H1 (cell line): Measurements from ENCODE around the gene TMEM176B. TPM values are rescaled to one million over a fixed set of nuclear protein-coding genes. Genes with fewer than 3 reads are reported as not detected.
"Not testable (repeated sequence)": the region's sequence is repeated elsewhere in the genome, so short reads cannot be mapped to it uniquely, and the experiment has no call there.

Experiments used
- CTCF ChIA-PET: fragments of 300-600 bp; sonication (Branson Sonifier 250); formaldehyde crosslinking; loops from one replicate; lab custom pipeline; 2021; ENCODE audit not compliant: partially characterized antibody; lab: Charles Lee
- POLR2A ChIA-PET: fragments of 300-600 bp; sonication (Branson Sonifier 250); formaldehyde crosslinking; loops from one replicate; lab custom pipeline; 2021; ENCODE audit warnings: inconsistent platforms; ENCODE audit not compliant: partially characterized antibody; lab: Charles Lee
- DNase-seq, 2 experiments: peaks; one replicate each; pipeline versions ENCODE4 v3.0.0 to v3.0.0-alpha.2; 2010 to 2022; ENCODE audit warnings: low spot score in 2 of 2, low read depth in 1 of 2, mixed read lengths in 1 of 2
- FAIRE-seq: peaks from 2 replicates; lab custom pipeline; 2011; peaks lifted over from hg19 to GRCh38; lab: Jason Lieb, UNC
- H2AFZ ChIP-seq: 2 replicates; pipeline ENCODE4 v1.8.1; 2012; ENCODE audit warnings: low read length, inconsistent platforms
- H2AK5ac ChIP-seq: 2 replicates; pipeline ENCODE4 v1.6.1; 2013; ENCODE audit warnings: low read depth, low read length
- H2BK120ac ChIP-seq: replicated peaks from 2 replicates; pipeline ENCODE3; 2013; ENCODE audit warnings: low read depth, low read length, inconsistent platforms
- H2BK12ac ChIP-seq: 2 replicates; pipeline ENCODE4 v1.6.1; 2013; ENCODE audit warnings: low read depth, low read length
- H2BK15ac ChIP-seq: 2 replicates; pipeline ENCODE4 v1.6.1; 2013; ENCODE audit warnings: low read length
- H2BK20ac ChIP-seq: 2 replicates; pipeline ENCODE4 v1.6.1; 2013; ENCODE audit warnings: low read length
- H2BK5ac ChIP-seq: 2 replicates; pipeline ENCODE4 v1.6.1; 2013; ENCODE audit warnings: low read depth, low read length
- H3K14ac ChIP-seq: 2 replicates; pipeline ENCODE4 v1.6.1; 2013; ENCODE audit warnings: inconsistent platforms; ENCODE audit not compliant: insufficient read length
- H3K18ac ChIP-seq: 2 replicates; pipeline ENCODE4 v1.6.1; 2013; ENCODE audit warnings: low read length; ENCODE audit errors: extremely low read depth
- H3K23ac ChIP-seq: 2 replicates; pipeline ENCODE4 v1.6.1; 2013; ENCODE audit warnings: inconsistent platforms; ENCODE audit not compliant: insufficient read length
- H3K23me2 ChIP-seq: 2 replicates; pipeline ENCODE4 v1.6.1; 2013; ENCODE audit warnings: low read depth, low read length
- H3K27ac ChIP-seq: 2 replicates; pipeline ENCODE4 v1.6.1; 2011; ENCODE audit warnings: low read depth, low read length, inconsistent platforms
- H3K27me3 ChIP-seq, 4 experiments: replicated peaks in 1 of 4; 1 replicate in 1 of 4; 2 replicates in 3 of 4; pipeline versions ENCODE4 v1.6.1 to v1.8.1; 2011 to 2013; ENCODE audit warnings: low read length in 3 of 4, mild to moderate bottlenecking in 3 of 4, inconsistent platforms in 2 of 4, mixed read lengths in 2 of 4, moderate library complexity in 1 of 4; ENCODE audit not compliant: control insufficient read depth in 3 of 4, insufficient read depth in 3 of 4; ENCODE audit errors: extremely low read depth in 1 of 4
- H3K36me3 ChIP-seq, 4 experiments: 2 replicates each; pipeline versions ENCODE4 v1.6.1 to v1.8.1; 2011 to 2013; ENCODE audit warnings: mild to moderate bottlenecking in 4 of 4, low read length in 3 of 4, moderate library complexity in 2 of 4, control low read depth in 1 of 4, inconsistent platforms in 1 of 4; ENCODE audit not compliant: insufficient read depth in 4 of 4, control insufficient read depth in 2 of 4
- H3K4ac ChIP-seq: replicated peaks from 2 replicates; pipeline ENCODE3; 2013; ENCODE audit warnings: low read length, low read depth, mixed read lengths, inconsistent platforms; ENCODE audit not compliant: insufficient read length
- H3K4me1 ChIP-seq, 4 experiments: replicated peaks in 1 of 4; 1 replicate in 1 of 4; 2 replicates in 3 of 4; pipeline versions ENCODE4 v1.6.1 to v1.8.1; 2011 to 2013; ENCODE audit warnings: low read length in 3 of 4, inconsistent platforms in 2 of 4, mixed read lengths in 1 of 4; ENCODE audit not compliant: insufficient read depth in 4 of 4, control insufficient read depth in 3 of 4
- H3K4me2 ChIP-seq, 2 experiments: 2 replicates each; pipeline versions ENCODE4 v1.6.1 to v1.8.1; 2011 to 2013; ENCODE audit warnings: low read depth in 2 of 2, low read length in 2 of 2, control low read depth in 1 of 2, inconsistent platforms in 1 of 2, mild to moderate bottlenecking in 1 of 2; ENCODE audit not compliant: insufficient read depth in 1 of 2
- H3K4me3 ChIP-seq, 4 experiments: fragments of 200-600, 300-600 bp in 1 of 4; sonication (generic), shearing (Covaris generic), sonication (Bioruptor Twin) in 1 of 4; 2 replicates each; pipeline versions ENCODE4 v1.5.1 to v1.8.1; 2011 to 2016; ENCODE audit warnings: low read length in 4 of 4, low read depth in 3 of 4, control low read depth in 2 of 4, inconsistent platforms in 2 of 4, mild to moderate bottlenecking in 2 of 4, mixed read lengths in 1 of 4, moderate library complexity in 1 of 4; ENCODE audit not compliant: insufficient read depth in 2 of 4; ENCODE audit errors: extremely low read depth in 1 of 4
- H3K56ac ChIP-seq: replicated peaks from 2 replicates; pipeline ENCODE3; 2013; ENCODE audit warnings: low read depth, mild to moderate bottlenecking, mixed read lengths, low read length, inconsistent platforms; ENCODE audit not compliant: insufficient read length
- H3K79me1 ChIP-seq: 2 replicates; pipeline ENCODE4 v1.6.1; 2013; ENCODE audit warnings: low read depth, low read length, control low read depth
- H3K79me2 ChIP-seq, 2 experiments: 2 replicates each; pipeline versions ENCODE4 v1.6.1 to v1.8.1; 2012 to 2013; ENCODE audit warnings: low read length in 2 of 2, mild to moderate bottlenecking in 2 of 2, inconsistent platforms in 1 of 2; ENCODE audit not compliant: insufficient read depth in 2 of 2, control insufficient read depth in 1 of 2
- H3K9ac ChIP-seq, 4 experiments: replicated peaks in 1 of 4; 1 replicate in 1 of 4; 2 replicates in 3 of 4; pipeline versions ENCODE4 v1.6.1 to v1.8.1; 2011 to 2013; ENCODE audit warnings: low read depth in 3 of 4, low read length in 3 of 4, control low read depth in 2 of 4, mild to moderate bottlenecking in 2 of 4, moderate library complexity in 2 of 4, inconsistent platforms in 1 of 4; ENCODE audit errors: extremely low read depth in 1 of 4
- H3K9me3 ChIP-seq, 2 experiments: 2 replicates each; pipeline versions ENCODE4 v1.6.1 to v1.8.1; 2012 to 2013; ENCODE audit warnings: mild to moderate bottlenecking in 2 of 2, moderate library complexity in 2 of 2, control low read depth in 1 of 2, inconsistent platforms in 1 of 2, low read depth in 1 of 2, low read length in 1 of 2, mixed read lengths in 1 of 2; ENCODE audit not compliant: insufficient read depth in 2 of 2
- H4K20me1 ChIP-seq, 2 experiments: replicated peaks in 1 of 2; 2 replicates each; pipeline versions ENCODE3 to v1.8.1; 2011 to 2013; ENCODE audit warnings: inconsistent platforms in 2 of 2, low read length in 2 of 2, mild to moderate bottlenecking in 1 of 2; ENCODE audit not compliant: insufficient read depth in 2 of 2, control insufficient read depth in 1 of 2
- H4K5ac ChIP-seq: 2 replicates; pipeline ENCODE4 v1.6.1; 2013; ENCODE audit warnings: low read length, low read depth, mixed read lengths, inconsistent platforms; ENCODE audit not compliant: insufficient read length
- H4K8ac ChIP-seq: 2 replicates; pipeline ENCODE4 v1.8.0; 2013; ENCODE audit warnings: mild to moderate bottlenecking, moderate library complexity, low read length, inconsistent platforms; ENCODE audit not compliant: insufficient read depth; ENCODE audit errors: extremely low read depth
- H4K91ac ChIP-seq: replicated peaks from 2 replicates; pipeline ENCODE3; 2013; ENCODE audit warnings: low read length, mixed read lengths, inconsistent platforms; ENCODE audit not compliant: insufficient read length
- WGBS, 2 experiments: shearing (Covaris generic) in 1 of 2; methylation state at CpG; one replicate each; pipeline versions ENCODE4 v1.1.6 to v1.1.7; 2013 to 2015; ENCODE audit warnings: low lambda C conversion rate in 2 of 2, mixed read lengths in 2 of 2, inconsistent platforms in 1 of 2, low coverage in 1 of 2, missing lambda C conversion rate in 1 of 2; ENCODE audit not compliant: insufficient replicate concordance in 2 of 2, insufficient coverage in 1 of 2, insufficient read length in 1 of 2; ENCODE audit errors: extremely low coverage in 1 of 2, missing lambda C conversion rate in 1 of 2; 5-methylcytosine and 5-hydroxymethylcytosine counted together
- polyA plus RNA-seq, 7 experiments: library from polyadenylated mRNA; depleted of rRNA in 3 of 7; stranded (reverse) in 5 of 7; unstranded in 2 of 7; fragments of >200 nt in 5 of 7; fragments of 200-250 nt in 2 of 7; gene quantifications; 1 replicate in 5 of 7; 2 replicates in 1 of 7; 4 replicates in 1 of 7; pipeline versions ENCODE4 v1.2.1 to v1.2.3, GENCODE V29; 2011 to 2013; ENCODE audit warnings: missing spikeins in 2 of 7, mixed read lengths in 2 of 7
- total RNA-seq: library from RNA; stranded (reverse); fragmentation: NEBNext Ultra II Directional; extraction: Animal tissue kit (Norgen Biotek cat#: 25700); gene quantifications from 2 replicates; pipeline ENCODE4 v1.2.1, GENCODE V29; 2021

TMEM176B gene
- total and polyA plus RNA-seq, 2 of the 8 experiments (the other 6 are each of a cell fraction or from before 2014, with no cell fraction given) = 1.2 to 2.1 TPM

DNA sequence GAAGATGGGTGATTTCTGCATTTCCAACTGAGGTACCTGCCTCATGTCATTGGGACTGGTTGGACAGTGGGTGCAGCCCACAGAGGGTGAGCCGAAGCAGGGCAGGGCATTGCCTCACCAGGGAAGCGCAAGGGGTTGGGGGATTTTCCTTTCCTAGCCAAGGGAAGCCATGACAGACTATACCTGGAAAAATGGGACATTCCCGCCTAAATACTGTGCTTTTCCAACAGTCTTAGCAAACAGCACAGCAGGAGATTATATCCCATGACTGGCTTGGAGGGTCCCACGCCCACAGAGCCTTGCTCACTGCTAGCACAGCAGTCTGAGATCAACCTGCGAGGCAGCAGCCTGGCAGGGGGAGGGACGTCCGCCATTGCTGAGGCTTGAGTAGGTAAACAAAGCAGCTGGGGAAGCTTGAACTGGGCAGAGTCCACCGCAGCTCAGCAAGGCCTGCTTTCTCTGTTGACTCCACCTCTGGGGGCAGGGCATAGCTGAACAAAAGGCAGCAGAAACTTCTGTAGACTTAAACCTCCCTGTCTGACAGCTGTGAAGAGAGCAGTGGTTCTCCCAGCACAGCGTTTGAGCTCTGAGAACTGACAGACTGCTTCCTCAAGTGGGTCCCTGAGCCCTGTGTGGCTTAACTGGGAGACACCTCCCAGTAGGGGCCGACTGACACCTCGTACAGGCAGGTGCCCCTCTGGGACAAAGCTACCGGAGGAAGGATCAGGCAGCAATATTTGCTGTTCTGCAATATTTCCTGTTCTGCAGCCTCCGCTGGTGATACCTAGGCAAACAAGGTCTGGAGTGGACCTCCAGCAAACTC lies 7.7 kb upstream of the TMEM176B start:
- DNase-seq, H4K91ac ChIP-seq, H3K27me3 ChIP-seq, H2BK5ac ChIP-seq, H3K56ac ChIP-seq, H3K4ac ChIP-seq, H3K79me2 ChIP-seq, H3K9ac ChIP-seq, H3K79me1 ChIP-seq, POLR2A ChIA-PET, H2BK120ac ChIP-seq, H3K23ac ChIP-seq, H4K8ac ChIP-seq, H2BK12ac ChIP-seq, H2BK20ac ChIP-seq, H3K4me2 ChIP-seq, H3K4me1 ChIP-seq, H2BK15ac ChIP-seq, H2AFZ ChIP-seq, H3K27ac ChIP-seq, H4K5ac ChIP-seq, H4K20me1 ChIP-seq, H3K4me3 ChIP-seq, H3K14ac ChIP-seq, H3K18ac ChIP-seq, H3K23me2 ChIP-seq, FAIRE-seq, H2AK5ac ChIP-seq, H3K36me3 ChIP-seq: not testable (repeated sequence)
- CTCF ChIA-PET = interaction anchor here (0.9 to 1.7 kb wide), 4 partner anchors 8 to 69 kb away, joined by 3 to 4 read pairs (median 3); no protein-coding TSS in a partner anchor
- WGBS, 2 experiments = 77% methylated on average over 13 of the region's 13 CpGs; no CpG with 5 or more reads in 1 of the 2 experiments
- H3K9me3 ChIP-seq = peaks cover 0 to 15% of the 10 kb centered on the region in 2 experiments; a peak in 3 of 4 replicates
